HG03135 (cell line): Measurements from ENCODE around the gene CSMD2.

ENCODE experiments used
- ATAC-seq: cut with Tn5 transposase; IDR thresholded peaks from one replicate; pipeline ENCODE4 v1.9.1; 2021; ENCODE audit warnings: mild to moderate bottlenecking, moderate library complexity; ENCODE audit not compliant: unreplicated experiment

Gene CSMD2

GRCh38 chr1:33970148-33970825 lies 194.7 kb downstream of the CSMD2 start:
- no peak for ATAC-seq

GRCh38 chr1:33966346-33967141 lies 198.5 kb downstream of the CSMD2 start:
- no peak for ATAC-seq

GRCh38 chr1:33965086-33965485 lies 199.9 kb downstream of the CSMD2 start:
- no peak for ATAC-seq

- no peak for ATAC-seq
Observed at GRCh38 chr1:33962061-33962460, 203.0 kb downstream of the CSMD2 start.

- no peak for ATAC-seq
Observed at GRCh38 chr1:33960188-33960895, 204.7 kb downstream of the CSMD2 start.

- no peak for ATAC-seq
Observed at GRCh38 chr1:33957854-33958253, 207.2 kb downstream of the CSMD2 start.

- ATAC-seq = no peak
Observed at GRCh38 chr1:33955096-33955495, 209.9 kb downstream of the CSMD2 start.

GRCh38 chr1:33949570-33949969 lies 215.5 kb downstream of the CSMD2 start:
- ATAC-seq = no peak

GRCh38 chr1:33948291-33948690 lies 216.7 kb downstream of the CSMD2 start:
- ATAC-seq = no peak

GRCh38 chr1:33946836-33947235 lies 218.2 kb downstream of the CSMD2 start:
- no peak for ATAC-seq

GRCh38 chr1:33944846-33945245 lies 220.2 kb downstream of the CSMD2 start:
- ATAC-seq = no peak

GRCh38 chr1:33943978-33944377 lies 221.1 kb downstream of the CSMD2 start:
- no peak for ATAC-seq

- ATAC-seq = no peak
Observed at GRCh38 chr1:33932871-33933270, 232.2 kb downstream of the CSMD2 start.

GRCh38 chr1:33931111-33931475 lies 233.9 kb downstream of the CSMD2 start:
- ATAC-seq = no peak

GRCh38 chr1:33930346-33931110 lies 234.5 kb downstream of the CSMD2 start:
- ATAC-seq = no peak

GRCh38 chr1:33928251-33928650 lies 236.8 kb downstream of the CSMD2 start:
- ATAC-seq = no peak

GRCh38 chr1:33927721-33928120 lies 237.3 kb downstream of the CSMD2 start:
- no peak for ATAC-seq

GRCh38 chr1:33925586-33925985 lies 239.4 kb downstream of the CSMD2 start:
- no peak for ATAC-seq

GRCh38 chr1:33921281-33921680 lies 243.7 kb downstream of the CSMD2 start:
- ATAC-seq = no peak

- ATAC-seq = no peak
Observed at GRCh38 chr1:33918368-33918767, 246.7 kb downstream of the CSMD2 start.

GRCh38 chr1:33916786-33917185 lies 248.2 kb downstream of the CSMD2 start:
- no peak for ATAC-seq
